Activated CD4-positive, CD25-positive, alpha-beta regulatory T cell treated with anti-CD3 and anti-CD28 coated beads, Interleukin-2, amount 50 U/mL, for 16 hours (primary cell): ENCODE measurements around the gene SFT2D3.
A peak's percentile ranks its signal among the peaks of the same experiment; 100 is the strongest.

ENCODE experiments used
- DNase-seq: peaks from one replicate; pipeline ENCODE4 v3.0.0-alpha.2; 2020; ENCODE audit warnings: low read depth, low spot score

The SFT2D3 gene, protein sequence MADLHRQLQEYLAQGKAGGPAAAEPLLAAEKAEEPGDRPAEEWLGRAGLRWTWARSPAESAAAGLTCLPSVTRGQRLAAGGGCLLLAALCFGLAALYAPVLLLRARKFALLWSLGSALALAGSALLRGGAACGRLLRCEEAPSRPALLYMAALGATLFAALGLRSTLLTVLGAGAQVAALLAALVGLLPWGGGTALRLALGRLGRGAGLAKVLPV

DNA sequence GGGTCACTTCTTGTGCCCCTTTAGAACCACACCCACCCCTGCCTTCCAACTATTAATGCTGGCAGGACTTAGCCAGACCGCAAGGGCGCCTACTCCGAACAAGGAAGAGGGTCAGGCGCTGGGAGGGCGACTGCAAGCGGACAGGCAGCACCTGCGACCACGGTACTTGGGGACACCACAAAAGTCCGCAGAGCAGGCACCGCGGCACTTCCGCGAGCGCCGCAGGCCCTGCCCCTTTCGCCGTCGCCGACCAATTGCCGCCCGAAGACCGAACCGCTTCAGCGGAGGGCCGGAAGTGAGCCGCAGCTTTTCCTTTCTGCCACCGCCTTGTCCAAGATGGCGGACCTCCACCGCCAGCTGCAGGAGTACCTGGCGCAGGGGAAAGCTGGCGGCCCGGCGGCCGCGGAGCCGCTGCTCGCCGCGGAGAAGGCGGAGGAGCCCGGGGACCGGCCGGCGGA, at the start of gene SFT2D3:
Gene SFT2D3, plus strand, starts transcription at position 305 of the 458 bp plus-strand sequence. Its CDS starts 32 bp downstream, at position 337.
- peak; percentile 83 for DNase-seq

DNA sequence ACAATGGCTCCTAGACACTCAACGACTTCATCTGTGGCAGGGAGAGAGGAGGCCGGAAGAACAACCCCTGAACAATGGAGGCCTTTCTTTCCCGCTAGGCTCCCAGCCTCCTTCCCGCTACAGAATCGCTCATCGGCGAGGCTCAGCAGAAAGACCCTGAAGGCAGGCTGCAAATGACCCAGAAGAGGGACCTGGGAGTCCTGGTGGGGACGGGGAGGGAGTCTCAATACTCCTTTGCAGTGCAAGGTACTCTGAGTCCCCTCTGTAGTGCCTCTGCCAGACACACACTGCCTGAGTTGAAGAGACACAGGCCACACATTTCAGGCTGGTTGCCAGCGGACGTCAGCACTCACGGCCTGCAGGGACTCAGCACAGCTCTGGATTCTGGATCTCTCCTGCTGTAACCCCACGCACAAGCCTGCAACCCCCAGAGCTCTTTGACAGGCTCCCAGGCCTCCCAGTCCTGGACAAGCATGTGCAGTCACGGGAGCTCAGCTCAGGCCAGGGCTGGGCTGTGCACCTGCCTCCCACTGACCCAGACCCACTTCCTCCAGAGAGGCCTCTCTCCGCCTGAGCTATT, 49.2 kb upstream of the SFT2D3 start:
- DNase-seq = no peak

DNA sequence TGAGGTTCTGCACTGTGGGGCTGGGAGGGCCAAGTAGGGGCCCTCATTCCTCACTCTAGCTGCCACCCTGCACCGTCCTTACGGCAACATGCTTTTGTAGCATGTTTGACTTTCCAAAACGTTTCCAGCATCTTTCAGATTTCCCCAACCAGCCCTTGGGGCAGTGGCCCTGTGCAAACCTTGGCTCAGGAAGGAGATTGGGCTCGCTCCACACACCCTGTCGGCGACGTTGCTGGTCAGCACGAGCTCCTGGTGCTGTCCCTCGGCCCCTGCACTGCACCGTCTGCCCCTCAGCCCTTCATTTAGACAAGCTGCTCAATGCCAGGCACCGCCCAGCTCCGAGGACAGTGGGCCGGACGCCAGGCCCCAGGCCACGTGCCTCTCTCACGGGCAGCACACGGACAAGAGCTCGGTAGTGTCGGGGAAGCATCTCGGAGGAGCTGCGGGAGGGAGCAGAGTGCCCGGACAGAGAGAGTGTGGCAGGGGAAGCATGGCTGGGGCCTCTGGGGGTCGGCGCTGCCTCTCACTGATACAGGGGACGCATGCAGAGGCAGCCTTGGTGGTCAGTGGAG, 48.4 kb upstream of the SFT2D3 start:
- no peak for DNase-seq

DNA sequence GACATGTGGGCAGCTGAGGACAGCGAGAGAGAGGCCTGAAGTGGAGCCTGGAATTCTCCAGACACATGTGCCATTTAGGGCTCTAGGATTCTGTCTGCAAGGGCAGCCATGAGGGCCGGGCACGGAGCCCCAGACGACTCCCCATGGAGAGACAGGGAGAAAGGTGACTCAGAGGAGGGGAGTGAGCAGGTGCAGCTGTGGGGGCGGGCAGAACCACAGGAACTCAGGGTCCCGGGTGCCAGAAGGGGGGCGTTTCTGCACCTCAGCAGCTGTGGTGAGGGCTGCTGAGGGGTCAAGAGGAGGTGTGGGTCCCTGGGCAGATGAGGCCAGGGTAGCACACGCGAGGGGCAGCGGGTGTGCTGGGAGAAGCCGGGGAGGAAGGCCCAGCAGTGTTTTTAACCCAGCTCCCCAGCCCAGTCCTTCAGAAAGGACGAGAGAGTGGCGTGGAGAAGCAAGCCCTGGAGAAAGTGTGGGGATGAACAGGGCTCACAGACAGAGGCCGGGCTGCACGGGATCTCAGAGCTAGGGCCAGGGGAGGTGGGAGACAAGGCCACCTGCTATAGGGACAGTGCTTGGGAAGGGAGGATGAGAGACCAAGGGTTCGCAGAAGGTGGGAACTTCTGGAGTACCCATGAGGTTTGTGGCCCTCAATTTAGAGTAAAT, 47.7 kb upstream of the SFT2D3 start:
- DNase-seq = no peak

DNA sequence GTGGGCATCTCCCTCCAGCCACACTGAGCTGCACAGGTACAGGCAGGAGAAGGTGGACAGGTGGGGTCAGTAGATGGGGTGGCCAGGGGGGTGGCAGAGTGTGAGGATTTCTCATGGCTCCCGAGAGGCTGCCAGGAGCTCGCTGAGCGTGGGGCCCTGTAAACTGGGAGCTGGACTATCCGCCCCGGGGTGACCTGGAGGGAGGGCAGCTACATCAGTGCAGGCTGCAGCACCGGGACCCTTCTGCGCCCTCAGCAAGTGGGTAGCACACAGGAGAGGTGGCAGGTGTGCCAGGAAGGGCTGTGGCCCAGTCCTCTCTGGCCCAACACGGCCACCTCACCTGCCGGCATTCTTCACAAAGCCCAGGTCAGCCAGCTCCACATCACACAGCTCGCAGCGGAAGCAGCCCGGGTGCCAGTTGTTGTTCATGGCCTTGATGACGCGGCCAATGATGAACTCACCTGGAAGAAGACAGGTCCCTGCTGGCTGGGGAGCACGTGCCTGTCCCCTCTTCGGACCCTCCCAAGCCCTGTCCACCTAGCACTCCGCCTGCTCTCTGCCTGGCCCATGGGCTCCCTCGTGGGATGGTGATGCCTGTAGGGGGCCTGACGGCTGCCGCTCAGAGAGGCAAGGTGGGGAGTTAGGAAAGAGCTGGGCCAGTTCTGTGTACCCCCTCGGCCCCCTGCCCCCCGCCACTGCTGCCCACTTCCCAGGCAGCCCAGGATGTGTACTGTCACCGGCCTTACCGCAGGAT, 47.0 kb upstream of the SFT2D3 start:
- no peak for DNase-seq

DNA sequence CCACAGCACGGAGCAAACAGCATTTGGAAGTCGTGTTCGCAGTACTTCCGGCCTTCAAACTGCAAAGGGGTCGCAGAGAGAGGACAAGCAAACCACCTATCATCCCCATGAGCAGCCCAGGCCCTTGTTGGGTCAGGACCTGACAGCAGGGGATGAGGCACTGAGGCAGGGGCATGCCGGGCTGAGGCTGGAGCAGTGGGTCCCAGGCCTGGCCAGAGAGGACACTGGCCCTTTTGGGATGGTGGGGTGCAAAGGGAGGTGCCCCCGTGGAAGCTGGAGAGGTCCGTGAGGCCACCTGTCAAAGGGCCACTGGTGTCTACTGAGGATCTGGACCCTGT, 46.5 kb upstream of the SFT2D3 start:
- no peak for DNase-seq

DNA sequence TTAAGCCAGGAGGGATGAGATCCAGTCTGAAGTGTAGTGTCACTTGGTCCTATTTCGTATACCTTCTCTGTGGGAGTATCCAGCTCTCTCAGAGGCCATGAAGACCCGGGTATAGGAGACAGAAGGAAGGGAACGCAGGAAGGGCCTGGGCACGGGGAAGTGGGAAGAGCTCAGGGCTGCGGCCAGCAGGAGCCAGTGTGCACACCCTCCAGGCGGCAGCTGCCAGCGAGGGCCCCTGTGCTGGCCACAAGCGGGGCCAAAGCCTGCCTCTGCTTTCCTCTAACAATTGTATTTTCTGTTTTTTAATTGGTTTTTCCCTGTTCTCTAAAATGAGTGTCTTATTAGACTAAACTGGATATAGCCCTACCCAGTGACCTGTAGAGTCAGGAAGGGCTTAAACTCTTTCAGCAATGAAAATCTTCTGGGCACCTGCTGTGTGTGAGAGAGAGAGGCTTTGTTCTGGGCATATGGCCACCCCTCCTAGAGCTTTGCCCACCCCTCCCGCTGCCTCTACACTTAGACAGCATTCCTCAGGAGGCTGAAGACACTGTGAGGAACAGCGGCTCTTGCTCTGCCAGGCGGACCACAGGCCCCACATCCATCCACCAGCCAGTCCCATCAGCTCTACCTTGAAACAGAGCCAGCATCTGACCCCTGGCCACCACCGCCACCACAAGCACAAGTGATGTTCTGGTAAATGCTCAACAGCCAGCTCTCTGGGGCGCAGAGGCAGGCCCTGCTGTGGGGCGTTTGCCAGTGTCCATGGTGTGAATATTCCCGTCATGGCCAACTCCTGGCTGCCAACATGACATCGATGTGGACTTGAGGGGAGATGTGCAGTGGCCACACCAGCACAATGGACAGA, 45.9 kb upstream of the SFT2D3 start:
- no peak for DNase-seq

DNA sequence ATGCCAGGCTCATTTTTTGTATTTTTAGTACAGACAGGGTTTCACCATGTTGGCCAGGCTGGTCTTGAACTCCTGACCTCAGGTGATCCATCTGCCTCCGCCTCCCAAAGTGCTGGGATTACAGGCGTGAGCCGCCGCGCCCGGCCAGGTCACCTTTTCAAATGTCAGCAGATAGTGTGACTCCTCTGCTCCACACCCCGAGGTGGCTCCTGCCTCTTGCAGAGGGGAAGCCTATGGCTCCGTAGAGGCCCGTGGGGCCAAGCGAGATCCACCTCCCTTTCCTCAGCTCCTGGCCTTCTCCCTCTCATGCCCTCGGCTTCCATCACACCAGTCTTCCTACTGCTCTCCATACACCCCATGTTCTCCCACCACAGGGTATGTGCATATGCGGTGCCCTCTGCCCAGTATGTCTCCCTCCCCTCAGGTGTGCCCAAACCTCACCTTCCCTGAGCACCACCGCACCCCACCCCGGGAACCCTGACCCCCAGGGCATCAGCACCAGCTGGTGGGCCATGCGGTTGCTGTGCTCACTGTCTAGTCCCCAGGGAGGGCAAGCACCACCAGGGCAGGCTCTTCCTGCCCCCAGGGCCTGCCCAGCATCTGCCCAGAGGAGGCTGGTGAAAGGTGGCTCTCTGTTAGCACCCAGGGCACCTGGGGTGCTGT, 44.6 kb upstream of the SFT2D3 start:
- DNase-seq = no peak

DNA sequence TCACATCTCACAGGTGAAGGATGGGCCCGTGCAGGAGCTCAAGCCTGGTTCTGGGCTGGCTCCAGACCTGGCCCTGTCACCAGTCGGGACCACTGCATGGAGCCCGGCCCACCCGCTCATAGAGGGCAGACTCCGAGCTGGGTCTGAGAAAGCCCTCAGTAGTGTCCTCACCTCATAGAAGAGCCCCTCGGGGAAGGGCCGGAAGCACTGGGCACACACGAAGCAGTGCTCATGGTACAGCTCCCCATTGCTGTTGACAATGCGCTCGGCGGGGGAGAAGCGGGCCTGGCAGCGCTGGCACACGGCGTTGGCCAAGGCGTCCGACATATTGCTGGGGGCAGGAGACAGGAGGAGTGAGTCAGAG, 44.1 kb upstream of the SFT2D3 start:
- DNase-seq = no peak

DNA sequence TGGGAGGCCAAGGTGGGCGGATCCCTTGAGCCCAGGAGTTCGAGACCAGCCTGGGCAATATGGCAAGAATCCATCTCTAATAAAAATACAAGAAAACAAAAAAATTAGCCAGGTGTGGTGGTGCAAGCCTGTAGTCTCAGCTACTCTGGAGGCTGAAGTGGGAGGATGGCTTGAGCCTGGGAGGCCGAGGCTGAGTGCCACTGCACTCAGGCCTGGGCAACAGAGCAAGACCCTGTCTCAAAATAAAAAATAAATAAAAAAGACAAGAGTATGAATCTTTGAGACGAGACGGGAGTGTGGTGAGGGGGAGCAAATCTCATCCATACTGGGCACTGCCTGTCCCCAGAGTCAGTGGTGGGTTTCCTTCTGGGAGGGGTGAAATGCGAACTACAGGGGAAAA, 43.2 kb upstream of the SFT2D3 start:
- no peak for DNase-seq

DNA sequence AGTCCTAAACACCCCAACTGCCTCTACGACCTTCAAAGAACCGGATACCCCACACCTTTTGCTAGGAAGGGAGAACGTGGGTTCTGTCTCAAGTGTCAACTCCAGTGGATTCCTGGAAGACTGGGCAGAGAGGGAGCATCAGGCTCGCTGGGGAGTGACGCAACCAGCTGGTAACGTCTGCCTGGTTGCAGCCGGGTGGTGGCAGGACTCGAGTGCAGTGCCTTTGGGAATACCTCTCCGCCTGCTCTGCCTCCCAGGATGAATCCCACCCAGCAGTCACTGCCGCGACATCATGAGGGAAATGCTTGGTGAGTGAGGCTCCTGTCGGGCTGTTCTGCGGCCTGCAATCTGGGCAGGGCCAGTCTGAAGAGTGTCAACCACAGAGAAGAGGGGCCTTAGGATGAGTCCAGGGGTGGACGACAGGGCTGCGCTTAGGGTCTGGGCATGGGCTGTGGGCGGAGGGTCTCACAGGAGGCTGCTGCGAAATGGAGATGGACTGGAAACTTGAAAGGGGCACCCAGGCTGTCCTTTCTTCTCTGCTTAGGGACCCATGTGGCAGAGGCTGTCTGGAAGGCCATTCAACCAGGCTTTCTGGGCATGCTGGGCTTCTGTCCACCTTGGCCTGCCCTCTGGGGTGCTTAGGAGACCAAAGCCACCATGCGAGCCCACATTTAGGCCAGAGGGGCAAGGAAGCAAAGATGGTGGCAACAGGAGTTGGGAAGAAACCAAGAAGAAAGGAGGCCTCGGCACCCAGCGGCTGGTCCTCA, 42.5 kb upstream of the SFT2D3 start:
- DNase-seq = no peak

DNA sequence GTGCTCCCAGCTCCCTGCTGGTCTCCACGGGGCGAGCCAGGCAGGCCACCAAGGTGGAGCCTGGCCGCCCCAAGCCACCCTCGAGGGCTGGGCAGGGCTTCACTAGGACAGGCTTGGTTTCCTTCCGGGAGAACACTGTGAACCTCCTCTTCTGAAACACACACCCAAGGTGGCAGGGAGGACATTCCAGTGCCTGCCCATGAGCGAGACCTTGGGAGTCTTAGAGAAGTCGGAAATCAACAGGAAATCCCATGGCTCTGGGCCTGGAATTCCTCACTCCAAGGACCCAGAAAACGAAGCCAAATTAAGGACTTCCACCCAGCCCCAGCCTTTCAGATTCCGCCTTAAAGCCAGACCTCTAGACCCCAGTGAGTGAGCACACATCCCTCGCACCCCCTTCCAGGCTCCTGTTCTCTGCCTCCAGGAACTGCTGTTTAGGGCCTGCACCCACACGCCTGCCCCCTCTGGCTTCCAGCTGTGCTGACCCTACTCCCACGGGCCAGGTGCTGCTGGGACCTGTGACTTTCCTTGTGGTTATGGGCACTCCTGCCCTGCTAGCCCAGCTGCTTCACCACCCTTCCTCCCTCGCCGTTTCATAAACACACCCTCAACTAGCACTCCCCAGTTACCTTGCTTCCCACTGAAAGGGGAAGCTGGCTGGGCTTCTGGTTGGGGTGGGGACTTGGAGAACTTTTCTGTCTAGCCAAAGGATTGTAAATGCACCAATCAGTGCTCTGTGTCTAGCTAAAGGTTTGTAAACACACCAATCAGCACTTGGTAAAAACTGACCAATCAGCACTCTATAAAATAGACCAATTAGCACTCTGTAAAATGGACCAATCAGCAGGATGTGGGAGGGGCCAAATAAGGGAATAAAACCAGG, 41.6 kb upstream of the SFT2D3 start:
- DNase-seq = no peak

DNA sequence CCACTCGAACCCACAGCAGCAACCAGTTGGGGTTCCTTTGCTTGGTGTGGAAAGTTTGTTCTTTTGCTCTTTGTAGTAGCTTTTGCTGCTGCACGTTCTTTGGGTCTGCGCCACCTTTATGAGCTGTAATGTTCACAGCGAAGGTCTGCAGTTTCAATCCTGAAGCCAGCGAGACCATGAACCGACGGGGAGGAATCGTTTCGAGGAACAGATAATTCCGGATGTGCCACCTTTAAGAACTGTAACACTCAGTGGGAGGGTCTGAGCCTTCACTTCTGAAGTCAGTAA, 41.1 kb upstream of the SFT2D3 start:
- no peak for DNase-seq

DNA sequence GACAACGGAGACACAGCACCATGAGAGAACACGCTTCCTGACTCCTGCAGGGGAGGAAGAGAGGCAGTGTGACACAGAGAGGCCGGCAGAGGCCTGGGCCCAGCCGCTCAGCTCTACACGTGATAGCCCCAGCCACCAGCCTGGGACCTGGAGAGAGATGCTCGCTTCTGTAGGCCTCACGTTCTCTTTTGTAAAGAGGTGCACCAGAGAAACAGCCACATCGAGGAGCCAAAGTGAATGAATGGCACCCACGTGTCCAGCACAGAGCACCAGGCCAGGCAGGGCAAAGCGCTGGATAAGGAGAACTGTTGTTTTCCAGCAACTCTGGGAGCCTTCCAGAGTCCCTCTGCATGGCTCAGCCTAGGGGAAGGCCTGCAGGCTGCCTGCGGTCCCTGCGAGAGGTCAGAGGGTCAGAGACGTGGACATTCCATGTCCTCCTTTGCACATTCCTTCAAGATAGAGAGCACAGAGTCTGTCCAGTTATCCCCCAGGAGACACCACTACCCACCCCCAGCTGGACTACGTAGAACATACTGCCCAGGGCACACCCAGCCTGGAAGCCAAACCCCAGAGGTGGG, 40.1 kb upstream of the SFT2D3 start:
- no peak for DNase-seq

DNA sequence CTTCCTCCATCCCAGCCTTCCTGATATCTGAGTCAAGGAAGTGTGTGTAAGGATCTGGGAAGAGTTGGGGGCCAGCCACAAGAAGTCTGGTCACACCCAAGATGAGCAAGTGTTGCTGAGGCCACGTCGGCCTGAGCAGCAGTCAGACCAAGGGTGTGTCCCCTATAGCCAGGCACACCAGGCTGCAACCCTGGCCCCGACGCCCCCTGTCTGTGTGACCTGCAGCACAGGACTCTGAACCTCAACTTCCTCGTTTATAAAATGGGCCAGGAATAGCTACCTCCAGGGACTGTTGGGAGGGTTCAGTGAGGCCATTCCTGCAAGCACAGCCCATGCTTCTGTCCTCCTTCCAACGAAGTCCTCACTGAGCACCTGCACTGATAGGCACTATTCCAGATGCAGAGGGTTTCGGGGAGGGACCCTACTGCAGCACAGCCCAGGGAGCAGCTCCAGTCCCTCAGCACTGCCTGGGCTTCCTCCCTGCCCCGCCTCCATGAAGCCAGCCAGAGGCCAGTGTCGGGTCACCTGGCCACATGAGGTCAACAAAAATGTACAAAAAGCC, 39.3 kb upstream of the SFT2D3 start:
- no peak for DNase-seq

DNA sequence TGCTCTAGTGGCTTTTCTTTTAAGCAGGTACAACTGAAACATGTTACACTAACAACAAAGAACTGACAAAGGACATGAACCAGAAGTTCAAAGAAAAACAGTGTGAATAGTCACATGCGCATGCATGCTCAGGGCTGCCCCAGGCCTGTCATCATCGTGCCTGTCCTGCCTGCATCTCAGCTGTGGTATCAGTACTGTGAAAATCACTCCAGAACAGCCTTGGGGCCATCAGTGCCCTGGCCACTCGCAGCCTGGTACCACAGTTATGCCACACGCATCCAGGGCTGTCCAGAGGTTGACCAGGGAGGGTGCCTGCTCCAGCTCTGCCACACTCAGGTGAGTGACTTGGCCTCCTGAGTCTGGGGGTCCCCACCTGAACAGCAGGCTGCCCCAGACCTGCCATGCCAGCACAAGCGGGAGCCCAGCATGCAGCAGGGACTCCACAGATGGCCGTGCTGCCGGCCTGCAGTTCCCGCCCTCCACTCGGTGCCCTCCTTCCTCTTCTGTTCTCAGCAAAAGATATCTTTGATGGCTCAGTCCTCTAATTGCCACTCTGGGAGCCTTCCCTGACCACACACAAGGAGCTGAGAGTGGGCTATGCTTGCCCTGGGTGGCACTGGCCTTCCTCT, 38.2 kb upstream of the SFT2D3 start:
- DNase-seq = no peak

DNA sequence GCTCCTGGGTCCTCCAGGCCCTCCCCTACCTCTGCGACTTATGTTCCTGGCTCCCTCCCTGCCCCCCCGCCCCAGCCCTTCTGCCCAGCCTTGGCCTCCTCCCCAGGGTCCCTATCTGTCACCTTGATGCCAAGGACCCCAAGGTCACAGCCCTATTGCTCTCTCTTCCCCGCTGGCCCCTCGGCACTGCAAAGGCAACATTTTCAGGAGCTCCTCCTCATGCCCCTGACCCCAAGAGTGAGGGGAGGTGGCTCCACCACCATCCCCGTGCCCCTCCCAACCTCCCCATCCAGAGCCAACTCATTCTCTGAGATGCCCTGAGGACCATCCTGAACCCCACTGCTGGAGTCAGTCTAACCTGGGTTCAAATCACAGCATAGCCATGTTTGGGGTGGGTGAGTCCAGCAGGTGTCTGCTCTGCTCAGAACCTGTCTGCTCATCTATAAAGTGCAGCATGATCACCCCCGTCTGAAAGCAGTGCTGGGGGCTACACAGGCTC, 37.7 kb upstream of the SFT2D3 start:
- no peak for DNase-seq
